Stimulated activated memory B cell treated with anti-CD40 and anti-IgM and Interleukin-4, amounts not matched to agents 10 μg/mL and 1 μg/mL and 100 μg/mL, for 72 hours (primary cell): Measurements from ENCODE around the gene C5.
"Not testable (repeated sequence)": the region's sequence is repeated elsewhere in the genome, so short reads cannot be mapped to it uniquely, and the experiment has no call there.

ENCODE experiments used
- ATAC-seq: fragments of 150-1000 bp; cut with Tn5 transposase; 2 replicates; pipeline ENCODE4 v1.10.0; 2021
- H3K27ac Mint-ChIP-seq: one replicate; pipeline ENCODE4 v1.8.0; 2022; ENCODE audit warnings: mild to moderate bottlenecking, mixed read lengths
- H3K27me3 Mint-ChIP-seq: one replicate; pipeline ENCODE4 v1.8.0; 2022; ENCODE audit warnings: mixed read lengths
- H3K36me3 Mint-ChIP-seq: one replicate; pipeline ENCODE4 v1.8.0; 2022; ENCODE audit warnings: mixed read lengths
- H3K4me1 Mint-ChIP-seq: one replicate; pipeline ENCODE4 v1.8.0; 2022; ENCODE audit warnings: mixed read lengths
- H3K4me3 Mint-ChIP-seq: one replicate; pipeline ENCODE4 v1.8.0; 2022; ENCODE audit warnings: mild to moderate bottlenecking, moderate library complexity, mixed read lengths
- H3K9me3 Mint-ChIP-seq: one replicate; pipeline ENCODE4 v1.8.0; 2022; ENCODE audit warnings: mixed read lengths

Gene C5

DNA sequence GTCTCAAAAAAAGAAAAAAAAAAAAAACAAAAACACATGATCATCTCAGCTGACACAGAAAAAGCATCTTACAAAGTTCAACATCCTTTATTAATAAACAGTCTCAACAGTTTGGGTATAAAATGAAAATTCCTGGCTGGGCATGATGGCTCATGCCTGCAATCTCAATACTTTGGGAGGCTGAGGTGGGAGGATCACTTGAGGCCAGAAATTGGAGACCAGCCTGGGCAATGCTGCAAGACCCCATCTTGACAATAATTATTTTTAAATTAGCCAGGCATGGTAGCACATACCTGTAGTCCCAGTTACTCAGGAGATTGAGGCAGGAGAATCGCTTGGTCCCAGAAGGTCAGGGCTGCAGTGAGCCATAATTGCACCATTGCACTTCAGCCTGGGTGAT, 16.8 kb upstream of the C5 start:
- H3K27ac Mint-ChIP-seq, result no peak overlapping the region
- H3K9me3 Mint-ChIP-seq, result peaks cover 8% of the 10 kb centered on the region
- peaks cover 9% of the 10 kb centered on the region for H3K4me1 Mint-ChIP-seq
- ATAC-seq, result no peak
- H3K27me3 Mint-ChIP-seq, result no peaks in the 10 kb centered on the region
- peaks cover 17% of the 10 kb centered on the region for H3K36me3 Mint-ChIP-seq
- H3K4me3 Mint-ChIP-seq, result no peak overlapping the region

DNA sequence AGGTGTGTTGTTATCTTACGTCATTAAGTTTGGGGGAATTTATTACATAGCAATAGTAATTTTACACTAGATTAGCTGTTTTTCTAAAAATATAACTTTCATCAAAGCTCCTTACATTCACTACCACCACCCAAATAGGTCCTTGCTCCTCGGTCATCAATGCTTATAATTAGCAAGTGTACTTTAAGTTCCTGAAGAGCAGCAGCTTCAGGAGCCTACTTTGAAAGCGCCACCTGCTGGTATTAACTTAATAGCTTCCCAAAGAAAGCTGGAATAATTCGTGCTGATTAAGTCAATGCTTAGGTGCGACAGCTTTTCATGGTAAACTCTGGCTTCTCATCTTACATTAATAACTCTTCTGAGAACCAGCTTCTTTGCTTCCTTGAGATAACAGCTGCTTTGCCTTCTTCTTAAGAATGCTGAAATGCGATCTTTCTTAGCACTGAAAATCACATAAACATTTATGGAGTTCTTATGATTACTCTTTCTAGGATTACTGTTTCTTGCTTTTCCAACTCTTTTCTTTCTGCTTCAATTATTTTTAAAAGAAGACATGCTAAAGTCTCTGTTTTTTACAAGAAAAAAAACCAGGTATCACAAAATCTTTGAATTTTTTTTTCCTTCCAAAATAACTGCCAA, 10.0 kb upstream of the C5 start:
- ATAC-seq, result no peak
- Mint-ChIP-seq H3K9me3 (peaks cover 4% of the 10 kb centered on the region), H3K36me3 (peaks cover 17% of the 10 kb centered on the region), H3K27me3 (no peaks in the 10 kb centered on the region), H3K4me3 (no peak overlapping the region), H3K27ac (no peak overlapping the region), H3K4me1 (no peaks in the 10 kb centered on the region)

GRCh38 chr9:121059513-121059912, 9.4 kb upstream of the C5 start:
- Mint-ChIP-seq H3K4me3 (no peak overlapping the region), H3K4me1 (no peaks in the 10 kb centered on the region), H3K36me3 (peaks cover 20% of the 10 kb centered on the region), H3K27me3 (no peaks in the 10 kb centered on the region), H3K9me3 (peaks cover 4% of the 10 kb centered on the region), H3K27ac (no peak overlapping the region)
- ATAC-seq, result no peak

GRCh38 chr9:121057821-121058220, 7.7 kb upstream of the C5 start:
- Mint-ChIP-seq H3K4me1 (no peaks in the 10 kb centered on the region), H3K27me3 (no peaks in the 10 kb centered on the region), H3K4me3 (no peak overlapping the region), H3K36me3 (peaks cover 20% of the 10 kb centered on the region), H3K9me3 (peaks cover 4% of the 10 kb centered on the region), H3K27ac (no peak overlapping the region)
- ATAC-seq, result no peak

DNA sequence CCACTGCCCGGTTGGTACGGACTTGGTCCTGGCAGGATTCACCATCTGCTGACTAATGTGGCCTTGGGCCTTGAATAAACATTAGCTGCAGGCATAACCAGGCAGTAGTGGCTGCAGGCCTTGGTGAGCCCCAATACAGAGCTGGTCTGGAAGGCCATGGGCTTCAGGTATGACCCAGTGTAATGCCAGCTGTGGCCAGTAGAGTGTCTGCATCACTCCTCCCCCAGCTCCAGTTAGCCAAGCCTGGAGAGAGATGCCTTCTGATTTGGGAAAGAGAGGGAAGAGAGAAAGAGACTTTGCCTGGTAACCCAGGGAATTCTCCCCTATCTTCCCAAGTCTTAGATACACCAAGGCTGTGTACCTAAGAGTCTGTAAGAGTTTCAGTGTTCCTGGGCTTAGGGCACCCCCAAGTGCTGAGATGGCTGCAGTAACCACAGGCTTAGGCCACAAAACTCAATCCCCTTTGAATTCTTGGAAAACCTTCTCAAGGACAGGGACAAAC, 5.6 kb upstream of the C5 start:
- peaks cover 4% of the 10 kb centered on the region for H3K9me3 Mint-ChIP-seq
- no peak overlapping the region for H3K27ac Mint-ChIP-seq
- H3K4me3 Mint-ChIP-seq, result no peak overlapping the region
- H3K36me3 Mint-ChIP-seq, result peaks cover 20% of the 10 kb centered on the region
- no peaks in the 10 kb centered on the region for H3K4me1 Mint-ChIP-seq
- ATAC-seq, result no peak
- no peaks in the 10 kb centered on the region for H3K27me3 Mint-ChIP-seq

- no peak overlapping the region for H3K4me3 Mint-ChIP-seq
- H3K27me3 Mint-ChIP-seq, result no peaks in the 10 kb centered on the region
- H3K9me3 Mint-ChIP-seq, result peaks cover 4% of the 10 kb centered on the region
- H3K27ac Mint-ChIP-seq, result no peak overlapping the region
- H3K4me1 Mint-ChIP-seq, result no peaks in the 10 kb centered on the region
- ATAC-seq, result no peak
- H3K36me3 Mint-ChIP-seq, result peaks cover 20% of the 10 kb centered on the region
Observed at GRCh38 chr9:121053544-121053943, 3.5 kb upstream of the C5 start.

DNA sequence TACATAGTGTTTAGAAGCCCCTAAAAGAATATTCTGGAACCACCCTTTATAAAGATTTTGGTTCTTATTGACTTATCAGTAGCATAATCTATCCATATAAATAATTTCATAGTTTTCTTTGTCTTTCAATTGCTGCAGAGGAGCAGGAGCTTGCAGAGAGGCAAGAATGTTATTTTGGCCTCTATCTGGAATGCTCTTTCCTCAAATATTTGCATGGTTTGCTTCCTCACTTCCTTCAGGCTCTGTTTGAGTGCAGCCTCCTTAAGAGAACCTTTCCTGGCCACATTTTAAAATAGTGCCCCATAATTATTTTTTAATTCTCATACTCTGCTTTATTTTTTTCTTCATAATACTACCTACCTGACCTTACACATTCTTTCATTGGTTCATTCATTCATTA, 1.5 kb downstream of the C5 start:
- H3K4me3 Mint-ChIP-seq, result no peak overlapping the region
- H3K36me3 Mint-ChIP-seq, result no peaks in the 10 kb centered on the region
- no peaks in the 10 kb centered on the region for H3K9me3 Mint-ChIP-seq
- no peaks in the 10 kb centered on the region for H3K4me1 Mint-ChIP-seq
- no peak overlapping the region for H3K27ac Mint-ChIP-seq
- no peaks in the 10 kb centered on the region for H3K27me3 Mint-ChIP-seq
- no peak for ATAC-seq

GRCh38 chr9:121048175-121048574, 1.9 kb downstream of the C5 start:
- no peaks in the 10 kb centered on the region for H3K36me3 Mint-ChIP-seq
- no peak overlapping the region for H3K27ac Mint-ChIP-seq
- H3K4me3 Mint-ChIP-seq, result no peak overlapping the region
- H3K4me1 Mint-ChIP-seq, result no peaks in the 10 kb centered on the region
- no peaks in the 10 kb centered on the region for H3K9me3 Mint-ChIP-seq
- ATAC-seq, result no peak
- H3K27me3 Mint-ChIP-seq, result no peaks in the 10 kb centered on the region

DNA sequence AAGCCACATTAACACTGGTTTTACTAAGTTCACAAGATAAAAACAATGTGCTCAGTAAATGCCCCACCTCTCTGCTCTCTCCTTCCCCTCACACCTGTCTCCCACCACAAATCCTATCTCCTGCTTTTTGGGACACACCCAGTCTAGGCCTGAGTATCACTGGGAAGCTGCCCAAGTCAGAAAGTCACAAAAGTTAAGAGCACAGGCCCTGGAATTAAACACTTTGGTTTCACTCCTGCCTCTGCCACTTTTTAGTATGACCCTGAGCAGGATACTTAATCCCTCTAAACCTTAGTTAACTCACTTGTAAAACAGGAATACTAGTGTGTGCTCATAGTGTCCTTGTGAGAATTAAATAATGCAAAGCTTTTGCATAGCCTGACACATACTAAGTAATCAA, 11.3 kb downstream of the C5 start:
- Mint-ChIP-seq H3K4me3 (no peak overlapping the region), H3K27me3 (no peaks in the 10 kb centered on the region), H3K27ac (no peak overlapping the region), H3K36me3 (peaks cover 6% of the 10 kb centered on the region), H3K9me3 (no peaks in the 10 kb centered on the region), H3K4me1 (no peaks in the 10 kb centered on the region)
- ATAC-seq, result no peak

DNA sequence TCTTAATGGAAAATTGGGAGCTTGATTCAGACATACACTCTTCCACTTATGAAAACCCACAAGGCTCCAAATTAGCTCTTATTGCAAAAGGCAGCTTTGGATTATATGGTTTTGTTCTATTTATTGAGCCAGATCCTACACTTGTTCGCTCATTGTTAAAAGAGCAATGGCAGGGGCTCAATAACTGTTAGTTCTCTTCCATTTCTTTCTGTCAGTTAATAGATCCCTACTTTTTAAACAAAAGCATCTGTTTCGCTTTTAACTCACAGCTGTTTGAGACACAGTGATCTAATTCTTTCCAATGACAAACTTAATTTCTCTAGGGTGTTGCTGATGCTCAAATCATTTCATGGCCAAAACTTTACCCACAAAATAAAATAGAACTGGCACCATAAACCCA, 11.7 kb downstream of the C5 start:
- Mint-ChIP-seq H3K27ac (no peak overlapping the region), H3K9me3 (no peaks in the 10 kb centered on the region), H3K4me1 (no peaks in the 10 kb centered on the region), H3K36me3 (peaks cover 6% of the 10 kb centered on the region), H3K27me3 (no peaks in the 10 kb centered on the region), H3K4me3 (no peak overlapping the region)
- ATAC-seq, result no peak

DNA sequence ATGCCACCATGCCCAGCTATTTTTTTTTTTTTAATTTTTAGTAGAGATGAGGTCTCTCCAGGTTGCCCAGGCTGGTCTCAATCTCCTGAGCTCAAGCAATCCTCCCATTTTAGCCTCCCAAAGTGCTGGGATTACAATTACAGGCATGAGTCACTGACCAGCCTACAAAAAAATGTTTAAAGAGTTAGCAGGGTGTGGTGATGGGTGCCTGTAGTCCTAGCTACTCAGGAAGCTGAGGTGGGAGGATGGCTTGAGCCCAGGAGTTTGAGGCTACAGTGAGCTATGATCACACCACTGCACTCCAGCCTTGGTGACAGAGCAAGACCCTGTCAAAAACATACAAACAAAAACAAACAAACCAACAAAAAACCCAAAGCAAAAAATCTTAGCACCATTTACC, 14.4 kb downstream of the C5 start:
- H3K4me3 Mint-ChIP-seq, H3K27me3 Mint-ChIP-seq, H3K27ac Mint-ChIP-seq, H3K36me3 Mint-ChIP-seq, ATAC-seq, H3K9me3 Mint-ChIP-seq, H3K4me1 Mint-ChIP-seq: not testable (repeated sequence)

DNA sequence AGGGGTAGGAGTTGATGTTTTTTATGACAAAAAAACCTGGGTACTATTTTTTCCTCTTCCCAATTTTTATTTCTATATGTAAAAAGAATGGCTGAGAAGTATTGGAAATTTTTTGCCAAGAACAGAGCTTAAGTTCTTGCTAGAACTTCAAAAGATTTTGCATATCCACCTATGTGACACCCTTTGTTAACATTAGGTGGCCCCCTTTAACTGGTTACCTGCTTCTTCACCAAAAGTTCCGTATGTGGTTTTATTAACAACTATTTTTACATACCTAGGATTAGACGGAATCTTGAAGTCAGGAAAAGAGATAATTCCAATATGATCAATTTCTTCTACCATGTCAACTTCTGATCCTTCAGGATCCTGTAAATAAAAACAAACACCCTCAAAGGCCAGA, 15.5 kb downstream of the C5 start:
- H3K27me3 Mint-ChIP-seq, result no peaks in the 10 kb centered on the region

DNA sequence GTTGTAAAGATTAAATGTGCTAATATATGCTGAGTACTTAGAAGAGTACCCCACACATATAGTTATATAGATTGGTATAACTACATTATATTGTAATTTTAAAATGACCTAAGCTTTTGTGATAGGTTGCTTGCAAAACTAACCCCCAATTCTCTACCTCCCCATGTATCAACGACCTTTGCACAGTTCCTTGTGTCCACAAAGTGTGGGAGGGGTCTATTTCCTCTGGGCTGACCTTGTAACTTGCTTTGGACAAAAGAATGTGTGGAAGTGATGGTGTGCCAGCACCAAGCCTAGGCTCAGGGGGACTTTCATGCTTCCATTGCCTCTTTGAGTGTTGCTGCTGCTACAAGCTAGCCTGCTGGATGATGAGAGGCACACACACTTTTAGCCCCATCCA, 20.6 kb downstream of the C5 start:
- peaks cover 9% of the 10 kb centered on the region for H3K36me3 Mint-ChIP-seq
- no peak overlapping the region for H3K27ac Mint-ChIP-seq
- no peaks in the 10 kb centered on the region for H3K9me3 Mint-ChIP-seq
- no peak for ATAC-seq
- H3K4me3 Mint-ChIP-seq, result no peak overlapping the region
- no peaks in the 10 kb centered on the region for H3K4me1 Mint-ChIP-seq
- no peaks in the 10 kb centered on the region for H3K27me3 Mint-ChIP-seq

More for the DNA sequence above, 15.5 kb downstream of the C5 start:
- no peaks in the 10 kb centered on the region for H3K4me1 Mint-ChIP-seq
- H3K4me3 Mint-ChIP-seq, result no peak overlapping the region
- H3K9me3 Mint-ChIP-seq, result no peaks in the 10 kb centered on the region
- ATAC-seq, result no peak
- no peak overlapping the region for H3K27ac Mint-ChIP-seq
- peaks cover 6% of the 10 kb centered on the region for H3K36me3 Mint-ChIP-seq

DNA sequence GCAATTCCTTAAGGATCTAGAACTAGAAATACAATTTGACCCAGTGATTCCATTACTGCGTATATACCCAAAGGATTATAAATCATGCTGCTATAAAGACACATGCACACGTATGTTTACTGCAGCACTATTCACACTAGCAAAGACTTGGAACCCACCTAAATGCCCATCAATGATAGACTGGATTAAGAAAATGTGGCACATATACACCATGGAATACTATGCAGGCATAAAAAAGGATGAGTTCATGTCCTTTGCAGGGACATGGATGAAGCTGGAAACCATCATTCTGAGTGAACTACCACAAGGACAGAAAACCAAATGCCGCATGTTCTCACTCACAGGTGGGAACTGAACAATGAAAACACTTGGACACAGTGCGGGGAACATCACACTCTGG, 21.8 kb downstream of the C5 start:
- not testable (repeated sequence) for H3K27me3 Mint-ChIP-seq, H3K9me3 Mint-ChIP-seq

GRCh38 chr9:121026768-121027167, 23.3 kb downstream of the C5 start:
- no peak overlapping the region for H3K27ac Mint-ChIP-seq

More for the DNA sequence above, 21.8 kb downstream of the C5 start:
- not testable (repeated sequence) for ATAC-seq, H3K4me3 Mint-ChIP-seq, H3K36me3 Mint-ChIP-seq, H3K27ac Mint-ChIP-seq, H3K4me1 Mint-ChIP-seq

DNA sequence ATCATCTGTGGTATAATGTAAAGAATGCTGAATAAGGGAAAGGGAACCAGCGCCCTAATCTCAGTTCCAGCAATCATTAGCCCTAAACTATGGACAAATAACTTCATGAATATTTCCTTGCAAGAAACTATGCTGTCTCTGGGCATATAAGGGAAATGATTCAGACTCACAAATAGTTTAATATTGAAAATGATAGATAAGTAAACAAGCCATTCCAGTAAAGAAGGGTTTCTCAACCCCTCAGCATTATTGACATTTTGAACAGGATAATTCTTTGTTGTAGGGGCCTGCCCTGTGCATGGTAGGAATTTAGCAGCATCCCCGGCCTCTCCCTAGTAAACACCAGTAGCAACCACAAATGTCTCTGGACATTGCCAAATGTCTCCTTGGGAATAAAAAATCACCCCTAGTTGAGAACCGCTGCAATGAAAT, 23.8 kb downstream of the C5 start:
- H3K4me1 Mint-ChIP-seq, result no peaks in the 10 kb centered on the region
- no peaks in the 10 kb centered on the region for H3K27me3 Mint-ChIP-seq
- H3K4me3 Mint-ChIP-seq, result no peak overlapping the region
- peaks cover 15% of the 10 kb centered on the region for H3K36me3 Mint-ChIP-seq
- no peaks in the 10 kb centered on the region for H3K9me3 Mint-ChIP-seq
- no peak overlapping the region for H3K27ac Mint-ChIP-seq
- ATAC-seq, result no peak

More at GRCh38 chr9:121026768-121027167, 23.3 kb downstream of the C5 start:
- H3K36me3 Mint-ChIP-seq, result peaks cover 15% of the 10 kb centered on the region
- H3K9me3 Mint-ChIP-seq, result no peaks in the 10 kb centered on the region
- H3K4me3 Mint-ChIP-seq, result no peak overlapping the region
- no peaks in the 10 kb centered on the region for H3K4me1 Mint-ChIP-seq
- H3K27me3 Mint-ChIP-seq, result no peaks in the 10 kb centered on the region
- ATAC-seq, result no peak
